A673 (cell line): Measurements from ENCODE around the gene OTOG.

ENCODE experiments used
- CTCF ChIP-seq: fragments of 300-800, 200-600 bp; sonication (generic); conservative IDR thresholded peaks from 2 replicates; pipeline ENCODE4 v1.5.1; 2017; ENCODE audit warnings: low read depth, mild to moderate bottlenecking, antibody characterized with exemption, low read length, moderate library complexity, mixed read lengths
- EZH2 ChIP-seq: fragments of 200-600 bp; sonication (generic); IDR thresholded peaks from 2 replicates; pipeline ENCODE4 v1.6.1; 2017; ENCODE audit warnings: borderline replicate concordance, low read depth, mild to moderate bottlenecking, mixed read lengths, antibody characterized with exemption, low read length; ENCODE audit not compliant: poor library complexity, severe bottlenecking

GRCh38 chr11:17581732-17582053 lies 34.6 kb downstream of the OTOG start:
- TF ChIP-seq CTCF (no peak), EZH2 (no peak)
